Hepatocyte (in vitro differentiated cells): ENCODE results near the gene ADAMTS9. TPM values are rescaled to one million over a fixed set of nuclear protein-coding genes. Genes with fewer than 3 reads are reported as not detected.

ENCODE experiments used
- DNase-seq: peaks from one replicate; pipeline ENCODE4 v3.0.0-alpha.2; 2016; ENCODE audit warnings: low spot score
- H2AFZ ChIP-seq: fragments of 200-600 bp; sonication (generic); 2 replicates; pipeline ENCODE4 v1.6.0; 2016; ENCODE audit warnings: antibody characterized with exemption, mild to moderate bottlenecking
- H3K27ac ChIP-seq: fragments of 200-600 bp; sonication (generic); 2 replicates; pipeline ENCODE4 v1.5.1; 2016; ENCODE audit warnings: mild to moderate bottlenecking
- H3K27me3 ChIP-seq: fragments of 200-600 bp; sonication (generic); 2 replicates; pipeline ENCODE4 v1.6.1; 2016
- H3K36me3 ChIP-seq: fragments of 200-600 bp; sonication (generic); replicated peaks from 2 replicates; pipeline ENCODE4 v1.5.1; 2016; ENCODE audit warnings: low read depth; ENCODE audit not compliant: insufficient read depth
- H3K4me1 ChIP-seq: fragments of 200-600 bp; sonication (generic); 2 replicates; pipeline ENCODE4 v1.5.1; 2016; ENCODE audit warnings: mild to moderate bottlenecking, moderate library complexity; ENCODE audit not compliant: insufficient read depth
- H3K4me2 ChIP-seq: fragments of 200-600 bp; sonication (generic); 2 replicates; pipeline ENCODE4 v1.6.0; 2016
- H3K4me3 ChIP-seq: fragments of 200-600 bp; sonication (generic); 2 replicates; pipeline ENCODE4 v1.5.1; 2016; ENCODE audit warnings: mild to moderate bottlenecking
- H3K79me2 ChIP-seq: fragments of 200-600 bp; sonication (generic); 2 replicates; pipeline ENCODE4 v1.6.0; 2017; ENCODE audit warnings: mild to moderate bottlenecking
- H3K9me2 ChIP-seq: fragments of 200-600 bp; sonication (generic); replicated peaks from 2 replicates; pipeline ENCODE4 v1.6.0; 2017; ENCODE audit warnings: mild to moderate bottlenecking; ENCODE audit not compliant: insufficient read depth
- H3K9me3 ChIP-seq: fragments of 200-600 bp; sonication (generic); 2 replicates; pipeline ENCODE4 v1.5.1; 2016; ENCODE audit warnings: low read depth, mild to moderate bottlenecking
- H4K20me1 ChIP-seq: fragments of 200-600 bp; sonication (generic); 2 replicates; pipeline ENCODE4 v1.6.0; 2016; ENCODE audit warnings: mild to moderate bottlenecking; ENCODE audit not compliant: insufficient read depth, poor library complexity, severe bottlenecking
- EZH2 ChIP-seq: fragments of 200-600 bp; sonication (generic); IDR thresholded peaks from 2 replicates; pipeline ENCODE4 v1.6.1; 2016; ENCODE audit warnings: antibody characterized with exemption, mild to moderate bottlenecking, borderline replicate concordance
- EZH2phosphoT487 ChIP-seq: fragments of 200-600 bp; sonication (generic); IDR thresholded peaks from one replicate; pipeline ENCODE4 v1.6.1; 2018; ENCODE audit warnings: antibody characterized with exemption, mild to moderate bottlenecking, low read depth, moderate library complexity; ENCODE audit not compliant: unreplicated experiment, severe bottlenecking
- WGBS: methylation state at CpG from one replicate; pipeline ENCODE4 v1.1.6; 2016; ENCODE audit warnings: low lambda C conversion rate; ENCODE audit errors: missing lambda C conversion rate; 5-methylcytosine and 5-hydroxymethylcytosine counted together
- polyA plus RNA-seq: library from polyadenylated mRNA; unstranded; fragments of >200 nt; fragmentation: Nextera tagmentation; extraction: Ambion mirVana; gene quantifications from 2 replicates; pipeline ENCODE4 v1.2.1, GENCODE V29; 2016
- total RNA-seq: library from RNA; depleted of rRNA; stranded (reverse); fragments of >200 nt; gene quantifications from 2 replicates; pipeline ENCODE4 v1.2.3, GENCODE V29; 2014
- TF ChIP-seq, protein P1 (sequence below): fragments of 200-600 bp; sonication (generic); IDR thresholded peaks from 2 replicates; pipeline ENCODE4 v1.5.1; 2016; ENCODE audit warnings: antibody characterized with exemption, mild to moderate bottlenecking; ENCODE audit not compliant: poor library complexity

The ADAMTS9 gene
- total and polyA plus RNA-seq, 2 experiments from 2014 or later = 56.9 to 145 TPM

DNA sequence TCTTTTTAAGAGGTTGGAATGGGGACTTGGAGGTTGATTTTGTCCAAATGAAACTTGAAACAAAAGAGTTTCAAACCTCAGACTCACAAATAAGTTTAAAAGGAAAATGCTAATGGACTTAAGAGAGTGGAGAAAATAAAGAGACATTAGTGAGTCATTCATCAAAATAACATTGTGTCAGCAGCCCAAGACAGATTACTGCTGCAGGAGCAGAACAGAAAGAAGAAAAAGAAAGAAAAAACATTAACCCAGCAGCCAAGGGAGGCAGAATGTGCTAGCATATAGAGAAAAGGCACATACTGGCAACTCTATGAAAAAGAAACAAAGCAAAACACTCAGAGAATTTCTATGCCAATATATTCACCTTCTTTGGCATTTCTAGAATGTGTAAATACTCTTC, 42.6 kb downstream of the ADAMTS9 start:
- no peak for TF ChIP-seq EZH2
- no peak for TF ChIP-seq EZH2phosphoT487
- TF ChIP-seq, protein P1, sequence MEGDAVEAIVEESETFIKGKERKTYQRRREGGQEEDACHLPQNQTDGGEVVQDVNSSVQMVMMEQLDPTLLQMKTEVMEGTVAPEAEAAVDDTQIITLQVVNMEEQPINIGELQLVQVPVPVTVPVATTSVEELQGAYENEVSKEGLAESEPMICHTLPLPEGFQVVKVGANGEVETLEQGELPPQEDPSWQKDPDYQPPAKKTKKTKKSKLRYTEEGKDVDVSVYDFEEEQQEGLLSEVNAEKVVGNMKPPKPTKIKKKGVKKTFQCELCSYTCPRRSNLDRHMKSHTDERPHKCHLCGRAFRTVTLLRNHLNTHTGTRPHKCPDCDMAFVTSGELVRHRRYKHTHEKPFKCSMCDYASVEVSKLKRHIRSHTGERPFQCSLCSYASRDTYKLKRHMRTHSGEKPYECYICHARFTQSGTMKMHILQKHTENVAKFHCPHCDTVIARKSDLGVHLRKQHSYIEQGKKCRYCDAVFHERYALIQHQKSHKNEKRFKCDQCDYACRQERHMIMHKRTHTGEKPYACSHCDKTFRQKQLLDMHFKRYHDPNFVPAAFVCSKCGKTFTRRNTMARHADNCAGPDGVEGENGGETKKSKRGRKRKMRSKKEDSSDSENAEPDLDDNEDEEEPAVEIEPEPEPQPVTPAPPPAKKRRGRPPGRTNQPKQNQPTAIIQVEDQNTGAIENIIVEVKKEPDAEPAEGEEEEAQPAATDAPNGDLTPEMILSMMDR = no peak
- H3K4me1 ChIP-seq = no peaks in the 10 kb centered on the region
- no peak overlapping the region for H3K4me2 ChIP-seq
- no peak overlapping the region for H2AFZ ChIP-seq
- no peaks in the 10 kb centered on the region for H3K9me2 ChIP-seq
- no peak for DNase-seq
- no peak overlapping the region for H3K4me3 ChIP-seq
- no peaks in the 10 kb centered on the region for H4K20me1 ChIP-seq
- H3K27me3 ChIP-seq = no peaks in the 10 kb centered on the region
- no peak overlapping the region for H3K27ac ChIP-seq
- no peaks in the 10 kb centered on the region for H3K9me3 ChIP-seq
- no peaks in the 10 kb centered on the region for H3K36me3 ChIP-seq
- H3K79me2 ChIP-seq = no peaks in the 10 kb centered on the region

DNA sequence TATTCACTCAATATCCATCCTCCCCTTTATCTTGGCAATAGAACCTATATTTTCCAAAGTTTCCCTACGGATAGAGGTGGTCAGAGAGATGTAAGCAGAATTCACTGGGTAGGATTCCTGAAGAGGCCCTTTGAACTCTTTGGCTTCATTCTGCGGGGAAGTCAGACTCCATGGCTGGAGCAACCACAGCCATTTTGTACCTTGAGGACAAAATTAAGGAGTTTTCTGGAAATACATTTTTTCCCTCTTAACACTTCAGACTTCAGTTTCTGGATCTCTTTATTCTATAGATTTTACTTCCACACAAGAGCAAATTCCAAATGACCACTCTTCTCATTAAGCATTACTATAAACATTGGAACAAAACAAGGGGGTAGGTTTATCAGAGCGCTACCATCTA, 43.3 kb downstream of the ADAMTS9 start:
- no peak overlapping the region for H3K27ac ChIP-seq
- no peaks in the 10 kb centered on the region for H3K27me3 ChIP-seq
- H3K9me3 ChIP-seq = no peaks in the 10 kb centered on the region
- WGBS = 83% methylated on average over 3 of the region's 3 CpGs
- no peaks in the 10 kb centered on the region for H3K9me2 ChIP-seq
- H3K36me3 ChIP-seq = no peaks in the 10 kb centered on the region
- H3K4me2 ChIP-seq = no peak overlapping the region
- no peaks in the 10 kb centered on the region for H3K79me2 ChIP-seq
- no peak overlapping the region for H2AFZ ChIP-seq
- H3K4me1 ChIP-seq = no peaks in the 10 kb centered on the region
- H3K4me3 ChIP-seq = no peak overlapping the region
- DNase-seq = no peak
- TF ChIP-seq, protein P1 = no peak
- no peak for TF ChIP-seq EZH2
- H4K20me1 ChIP-seq = no peaks in the 10 kb centered on the region

DNA sequence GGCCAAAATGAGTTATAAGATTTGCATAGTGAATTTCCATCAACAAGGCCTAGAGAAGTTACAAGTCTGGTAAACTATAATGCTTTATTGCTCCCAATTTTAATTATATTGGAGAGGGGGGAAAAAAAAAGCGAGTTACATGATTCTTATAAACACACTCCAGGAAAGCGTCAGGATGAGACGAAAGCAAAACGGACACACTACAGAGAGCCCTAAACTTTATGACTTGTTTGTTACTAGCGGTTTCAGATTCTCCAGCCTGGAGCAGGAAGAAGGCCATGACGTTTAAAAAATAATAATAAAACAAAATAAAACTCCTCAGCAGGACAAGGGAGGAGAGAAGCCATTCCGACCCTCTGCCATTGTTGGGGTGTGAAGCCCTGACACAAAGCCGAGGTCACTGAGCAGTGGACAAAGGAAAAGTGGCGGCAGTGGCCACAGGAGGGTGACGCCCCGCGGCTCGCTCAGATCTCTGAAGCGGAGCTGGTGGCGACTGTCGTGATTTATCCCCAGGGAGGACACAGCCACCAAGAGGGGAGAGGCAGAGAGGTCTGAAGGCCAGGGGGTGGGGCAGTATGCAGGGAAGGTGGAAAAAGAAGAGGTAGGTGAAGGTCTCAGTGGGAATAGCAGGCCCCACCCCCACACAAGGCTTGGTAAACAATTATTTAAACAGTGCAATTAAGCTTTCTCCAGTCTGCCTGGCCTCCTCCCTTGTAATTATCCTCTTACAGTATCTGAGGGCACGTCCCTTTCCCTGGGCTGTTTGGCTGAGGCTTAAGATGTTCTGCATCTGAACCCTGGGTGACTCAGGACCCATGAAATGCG, 45.3 kb downstream of the ADAMTS9 start:
- H4K20me1 ChIP-seq = no peaks in the 10 kb centered on the region
- H3K9me2 ChIP-seq = no peaks in the 10 kb centered on the region
- no peaks in the 10 kb centered on the region for H3K79me2 ChIP-seq
- H3K9me3 ChIP-seq = no peaks in the 10 kb centered on the region
- peak overlapping the region; percentile 83 for H3K27ac ChIP-seq
- no peak for TF ChIP-seq EZH2
- no peak for TF ChIP-seq EZH2phosphoT487
- TF ChIP-seq, protein P1 = no peak
- peak overlapping the region; percentile 63 for H3K4me2 ChIP-seq
- H3K4me1 ChIP-seq = no peaks in the 10 kb centered on the region
- peak; percentile 23 for DNase-seq
- 50% methylated on average over 18 of the region's 18 CpGs for WGBS
- H3K4me3 ChIP-seq = no peak overlapping the region
- no peaks in the 10 kb centered on the region for H3K36me3 ChIP-seq
- no peak overlapping the region for H2AFZ ChIP-seq
- no peaks in the 10 kb centered on the region for H3K27me3 ChIP-seq
